SU-DHL-6 (cell line): ENCODE measurements around the gene SUGCT.

Source experiments
- H2AFZ ChIP-seq: fragments of 200-600 bp; sonication (generic); 2 replicates; pipeline ENCODE4 v1.6.1; 2014; ENCODE audit warnings: low read depth, mild to moderate bottlenecking, moderate library complexity, mixed read lengths, antibody characterized with exemption, low read length; ENCODE audit not compliant: severe bottlenecking
- H3F3A ChIP-seq: fragments of 200-600 bp; shearing (Covaris generic); 2 replicates; pipeline ENCODE4 v1.6.0; 2016; ENCODE audit warnings: antibody characterized with exemption, mild to moderate bottlenecking; ENCODE audit not compliant: insufficient read depth
- H3K27ac ChIP-seq: fragments of 200-600 bp; sonication (generic); 2 replicates; pipeline ENCODE4 v1.5.1; 2016; ENCODE audit warnings: low read depth, mild to moderate bottlenecking, low read length, moderate library complexity, mixed read lengths
- H3K27me3 ChIP-seq: fragments of 200-600 bp; sonication (generic), shearing (Covaris generic); 2 replicates; pipeline ENCODE4 v1.6.0; 2014; ENCODE audit warnings: mild to moderate bottlenecking, low read length
- H3K36me3 ChIP-seq: fragments of 200-600 bp; sonication (generic); 2 replicates; pipeline ENCODE4 v1.6.1; 2014; ENCODE audit warnings: mild to moderate bottlenecking, low read length, mixed read lengths
- H3K4me2 ChIP-seq: fragments of 300-600, 200-600 bp; shearing (Covaris generic), sonication (generic); 2 replicates; pipeline ENCODE4 v1.6.0; 2014; ENCODE audit warnings: low read length, low read depth, mild to moderate bottlenecking; ENCODE audit not compliant: poor library complexity, severe bottlenecking
- H3K4me3 ChIP-seq: fragments of 200-600 bp; sonication (generic); 2 replicates; pipeline ENCODE4 v1.5.1; 2014; ENCODE audit warnings: antibody characterized with exemption, low read length, mild to moderate bottlenecking, mixed read lengths; ENCODE audit not compliant: insufficient read depth, poor library complexity, severe bottlenecking
- H3K79me2 ChIP-seq: fragments of 200-600 bp; sonication (generic); 2 replicates; pipeline ENCODE4 v1.6.1; 2014; ENCODE audit warnings: mild to moderate bottlenecking, low read length, moderate library complexity; ENCODE audit not compliant: insufficient read depth
- H3K9ac ChIP-seq: fragments of 200-600 bp; sonication (generic); 2 replicates; pipeline ENCODE4 v1.7.0; 2014; ENCODE audit warnings: mild to moderate bottlenecking, low read length
- H3K9me2 ChIP-seq: fragments of 200-600 bp; sonication (generic); replicated peaks from 2 replicates; pipeline ENCODE4 v1.6.1; 2014; ENCODE audit warnings: low read length; ENCODE audit not compliant: insufficient read depth
- H3K9me3 ChIP-seq: fragments of 200-600 bp; sonication (generic); 2 replicates; pipeline ENCODE4 v1.6.1; 2014; ENCODE audit warnings: low read length, mixed read lengths; ENCODE audit not compliant: insufficient read depth
- H4K20me1 ChIP-seq: fragments of 200-600 bp; sonication (generic); 2 replicates; pipeline ENCODE4 v1.6.1; 2014; ENCODE audit warnings: low read depth, mild to moderate bottlenecking, antibody characterized with exemption, low read length, moderate library complexity, mixed read lengths
- EZH2phosphoT487 ChIP-seq: fragments of 200-600 bp; sonication (generic), shearing (Covaris generic); conservative IDR thresholded peaks from 2 replicates; pipeline ENCODE4 v1.6.1; 2018; ENCODE audit warnings: mild to moderate bottlenecking, antibody characterized with exemption, low read length, moderate library complexity, mixed read lengths
- TF ChIP-seq, protein P1 (sequence below): fragments of 200-600 bp; sonication (generic); IDR thresholded peaks from one replicate; pipeline ENCODE4 v1.5.1; 2017; ENCODE audit warnings: antibody characterized with exemption, mild to moderate bottlenecking, low read length, moderate library complexity; ENCODE audit not compliant: insufficient read depth, poor library complexity, severe bottlenecking

Gene SUGCT

DNA sequence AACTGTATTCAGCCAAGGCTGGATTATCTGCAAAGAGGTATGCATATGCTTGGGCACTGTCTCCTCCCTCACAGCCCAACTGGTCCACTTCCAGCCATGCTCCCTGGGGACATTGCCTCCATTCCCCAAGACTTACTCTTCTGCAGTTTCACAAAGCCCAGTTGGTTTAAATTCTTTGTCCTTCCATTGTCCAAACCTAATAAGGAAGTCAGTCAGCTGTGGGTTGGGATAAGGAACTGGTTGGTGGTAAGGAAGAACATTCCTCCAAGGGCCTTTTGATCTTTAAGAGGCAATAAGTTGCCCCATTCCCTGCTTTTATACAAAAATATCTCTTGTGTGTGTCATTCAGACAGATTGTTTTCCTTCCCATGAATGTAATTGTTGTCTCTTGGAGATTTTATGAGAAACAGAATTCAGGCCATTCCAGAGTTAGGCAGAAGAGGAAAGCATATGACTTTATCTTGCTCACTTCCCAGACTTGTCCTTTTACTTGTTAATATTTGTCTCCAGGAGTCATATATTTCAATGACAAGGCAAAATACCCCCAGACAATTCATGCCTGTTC, 673.7 kb downstream of the SUGCT start:
- peak overlapping the region; percentile 98 for H3K27ac ChIP-seq
- TF ChIP-seq, protein P1, sequence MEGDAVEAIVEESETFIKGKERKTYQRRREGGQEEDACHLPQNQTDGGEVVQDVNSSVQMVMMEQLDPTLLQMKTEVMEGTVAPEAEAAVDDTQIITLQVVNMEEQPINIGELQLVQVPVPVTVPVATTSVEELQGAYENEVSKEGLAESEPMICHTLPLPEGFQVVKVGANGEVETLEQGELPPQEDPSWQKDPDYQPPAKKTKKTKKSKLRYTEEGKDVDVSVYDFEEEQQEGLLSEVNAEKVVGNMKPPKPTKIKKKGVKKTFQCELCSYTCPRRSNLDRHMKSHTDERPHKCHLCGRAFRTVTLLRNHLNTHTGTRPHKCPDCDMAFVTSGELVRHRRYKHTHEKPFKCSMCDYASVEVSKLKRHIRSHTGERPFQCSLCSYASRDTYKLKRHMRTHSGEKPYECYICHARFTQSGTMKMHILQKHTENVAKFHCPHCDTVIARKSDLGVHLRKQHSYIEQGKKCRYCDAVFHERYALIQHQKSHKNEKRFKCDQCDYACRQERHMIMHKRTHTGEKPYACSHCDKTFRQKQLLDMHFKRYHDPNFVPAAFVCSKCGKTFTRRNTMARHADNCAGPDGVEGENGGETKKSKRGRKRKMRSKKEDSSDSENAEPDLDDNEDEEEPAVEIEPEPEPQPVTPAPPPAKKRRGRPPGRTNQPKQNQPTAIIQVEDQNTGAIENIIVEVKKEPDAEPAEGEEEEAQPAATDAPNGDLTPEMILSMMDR, result no peak
- TF ChIP-seq EZH2phosphoT487, result no peak
- peak overlapping the region; percentile 12 for H2AFZ ChIP-seq
- H3F3A ChIP-seq, result peaks cover 76% of the 10 kb centered on the region
- peak overlapping the region; percentile 48 for H3K9ac ChIP-seq
- no peaks in the 10 kb centered on the region for H3K9me2 ChIP-seq
- H3K4me3 ChIP-seq, result peak overlapping the region; percentile 9
- H4K20me1 ChIP-seq, result no peaks in the 10 kb centered on the region
- H3K27me3 ChIP-seq, result no peaks in the 10 kb centered on the region
- peak overlapping the region; percentile 57 for H3K4me2 ChIP-seq
- peaks cover 5% of the 10 kb centered on the region; the same call in 1 of the 2 replicates for H3K36me3 ChIP-seq
- H3K79me2 ChIP-seq, result peaks cover 18% of the 10 kb centered on the region
- peaks cover 9% of the 10 kb centered on the region; the same call in 1 of the 2 replicates for H3K9me3 ChIP-seq

DNA sequence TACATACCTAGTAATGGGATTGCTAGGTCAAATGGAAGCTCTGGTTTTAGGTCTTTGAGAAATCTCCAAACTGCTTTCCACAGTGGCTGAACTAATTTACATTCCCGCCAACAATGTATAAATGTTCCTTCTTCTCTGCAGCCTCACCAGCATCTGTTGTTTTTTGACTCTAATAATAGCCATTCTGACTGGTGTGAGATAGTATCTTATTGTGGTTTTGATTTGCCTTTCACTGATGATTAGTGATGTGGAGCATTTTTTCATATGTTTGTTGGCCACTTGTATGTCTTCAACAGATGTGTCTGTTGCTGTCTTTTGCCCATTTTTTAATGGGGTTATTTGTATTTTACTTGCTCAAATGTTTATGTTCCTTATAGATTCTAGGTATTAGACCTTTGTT, 675.5 kb downstream of the SUGCT start:
- TF ChIP-seq, protein P1, result no peak
- TF ChIP-seq EZH2phosphoT487, result no peak
- no peaks in the 10 kb centered on the region for H4K20me1 ChIP-seq
- peaks cover 5% of the 10 kb centered on the region; the same call in 1 of the 2 replicates for H3K36me3 ChIP-seq
- no peaks in the 10 kb centered on the region for H3K9me2 ChIP-seq
- H3K9ac ChIP-seq, result peak overlapping the region; percentile 58
- peak overlapping the region; percentile 40 for H3K4me3 ChIP-seq
- peak overlapping the region; percentile 98 for H3K27ac ChIP-seq
- peaks cover 68% of the 10 kb centered on the region for H3F3A ChIP-seq
- peaks cover 9% of the 10 kb centered on the region; the same call in 1 of the 2 replicates for H3K9me3 ChIP-seq
- peak overlapping the region; percentile 68 for H3K4me2 ChIP-seq
- H3K79me2 ChIP-seq, result peaks cover 36% of the 10 kb centered on the region
- no peaks in the 10 kb centered on the region for H3K27me3 ChIP-seq
- no peak overlapping the region for H2AFZ ChIP-seq

DNA sequence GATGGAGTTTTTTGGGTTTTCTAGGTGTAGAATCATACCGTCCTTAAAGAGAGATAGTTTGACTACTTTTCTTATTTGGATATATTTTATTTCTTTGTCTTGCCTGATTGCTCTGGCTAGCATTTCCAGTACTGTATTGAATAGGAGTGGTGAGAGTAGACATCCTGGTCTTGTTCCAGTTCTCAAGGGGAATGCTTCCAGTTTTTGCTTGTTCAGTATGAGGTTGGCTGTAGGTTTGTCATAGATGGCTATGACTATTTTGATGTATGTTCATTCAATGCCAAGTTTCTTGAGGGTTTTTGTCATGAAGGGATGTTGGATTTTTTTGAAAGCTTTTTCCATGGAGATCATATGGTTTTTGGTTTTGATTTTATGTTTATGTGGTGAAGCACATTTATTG, 676.9 kb downstream of the SUGCT start:
- Histone ChIP-seq H3K79me2 (peaks cover 49% of the 10 kb centered on the region), H2AFZ (no peak overlapping the region)

More for the DNA sequence above, 676.9 kb downstream of the SUGCT start:
- Histone ChIP-seq H3K36me3 (peaks cover 10% of the 10 kb centered on the region), H3K27ac (peak overlapping the region; percentile 98), H3F3A (peaks cover 64% of the 10 kb centered on the region), H4K20me1 (no peaks in the 10 kb centered on the region), H3K9me3 (peaks cover 9% of the 10 kb centered on the region; the same call in 1 of the 2 replicates), H3K4me2 (peak overlapping the region; percentile 68), H3K4me3 (peak overlapping the region; percentile 40), H3K9me2 (no peaks in the 10 kb centered on the region), H3K27me3 (no peaks in the 10 kb centered on the region), H3K9ac (peak overlapping the region; percentile 58)
- TF ChIP-seq EZH2phosphoT487, result no peak
- TF ChIP-seq, protein P1, result no peak
